H1 (cell line): Measurements from ENCODE around the gene HOXB13. TPM values are rescaled to one million over a fixed set of nuclear protein-coding genes. Genes with fewer than 3 reads are reported as not detected.

ENCODE experiments used
- CTCF ChIA-PET: fragments of 300-600 bp; sonication (Branson Sonifier 250); formaldehyde crosslinking; loops from one replicate; lab custom pipeline; 2021; ENCODE audit not compliant: partially characterized antibody; lab: Charles Lee
- POLR2A ChIA-PET: fragments of 300-600 bp; sonication (Branson Sonifier 250); formaldehyde crosslinking; loops from one replicate; lab custom pipeline; 2021; ENCODE audit warnings: inconsistent platforms; ENCODE audit not compliant: partially characterized antibody; lab: Charles Lee
- DNase-seq, 2 experiments: peaks; one replicate each; pipeline versions ENCODE4 v3.0.0 to v3.0.0-alpha.2; 2010 to 2022; ENCODE audit warnings: low spot score in 2 of 2, low read depth in 1 of 2, mixed read lengths in 1 of 2
- FAIRE-seq: peaks from 2 replicates; lab custom pipeline; 2011; peaks lifted over from hg19 to GRCh38; lab: Jason Lieb, UNC
- H2AFZ ChIP-seq: 2 replicates; pipeline ENCODE4 v1.8.1; 2012; ENCODE audit warnings: low read length, inconsistent platforms
- H2AK5ac ChIP-seq: 2 replicates; pipeline ENCODE4 v1.6.1; 2013; ENCODE audit warnings: low read depth, low read length
- H2BK120ac ChIP-seq: replicated peaks from 2 replicates; pipeline ENCODE3; 2013; ENCODE audit warnings: low read depth, low read length, inconsistent platforms
- H2BK12ac ChIP-seq: 2 replicates; pipeline ENCODE4 v1.6.1; 2013; ENCODE audit warnings: low read depth, low read length
- H2BK15ac ChIP-seq: 2 replicates; pipeline ENCODE4 v1.6.1; 2013; ENCODE audit warnings: low read length
- H2BK20ac ChIP-seq: 2 replicates; pipeline ENCODE4 v1.6.1; 2013; ENCODE audit warnings: low read length
- H2BK5ac ChIP-seq: 2 replicates; pipeline ENCODE4 v1.6.1; 2013; ENCODE audit warnings: low read depth, low read length
- H3K14ac ChIP-seq: 2 replicates; pipeline ENCODE4 v1.6.1; 2013; ENCODE audit warnings: inconsistent platforms; ENCODE audit not compliant: insufficient read length
- H3K18ac ChIP-seq: 2 replicates; pipeline ENCODE4 v1.6.1; 2013; ENCODE audit warnings: low read length; ENCODE audit errors: extremely low read depth
- H3K23ac ChIP-seq: 2 replicates; pipeline ENCODE4 v1.6.1; 2013; ENCODE audit warnings: inconsistent platforms; ENCODE audit not compliant: insufficient read length
- H3K23me2 ChIP-seq: 2 replicates; pipeline ENCODE4 v1.6.1; 2013; ENCODE audit warnings: low read depth, low read length
- H3K27ac ChIP-seq: 2 replicates; pipeline ENCODE4 v1.6.1; 2011; ENCODE audit warnings: low read depth, low read length, inconsistent platforms
- H3K27me3 ChIP-seq, 4 experiments: replicated peaks in 1 of 4; 1 replicate in 1 of 4; 2 replicates in 3 of 4; pipeline versions ENCODE4 v1.6.1 to v1.8.1; 2011 to 2013; ENCODE audit warnings: low read length in 3 of 4, mild to moderate bottlenecking in 3 of 4, inconsistent platforms in 2 of 4, mixed read lengths in 2 of 4, moderate library complexity in 1 of 4; ENCODE audit not compliant: control insufficient read depth in 3 of 4, insufficient read depth in 3 of 4; ENCODE audit errors: extremely low read depth in 1 of 4
- H3K36me3 ChIP-seq, 4 experiments: 2 replicates each; pipeline versions ENCODE4 v1.6.1 to v1.8.1; 2011 to 2013; ENCODE audit warnings: mild to moderate bottlenecking in 4 of 4, low read length in 3 of 4, moderate library complexity in 2 of 4, control low read depth in 1 of 4, inconsistent platforms in 1 of 4; ENCODE audit not compliant: insufficient read depth in 4 of 4, control insufficient read depth in 2 of 4
- H3K4ac ChIP-seq: replicated peaks from 2 replicates; pipeline ENCODE3; 2013; ENCODE audit warnings: low read length, low read depth, mixed read lengths, inconsistent platforms; ENCODE audit not compliant: insufficient read length
- H3K4me1 ChIP-seq, 4 experiments: replicated peaks in 1 of 4; 1 replicate in 1 of 4; 2 replicates in 3 of 4; pipeline versions ENCODE4 v1.6.1 to v1.8.1; 2011 to 2013; ENCODE audit warnings: low read length in 3 of 4, inconsistent platforms in 2 of 4, mixed read lengths in 1 of 4; ENCODE audit not compliant: insufficient read depth in 4 of 4, control insufficient read depth in 3 of 4
- H3K4me2 ChIP-seq, 2 experiments: 2 replicates each; pipeline versions ENCODE4 v1.6.1 to v1.8.1; 2011 to 2013; ENCODE audit warnings: low read depth in 2 of 2, low read length in 2 of 2, control low read depth in 1 of 2, inconsistent platforms in 1 of 2, mild to moderate bottlenecking in 1 of 2; ENCODE audit not compliant: insufficient read depth in 1 of 2
- H3K4me3 ChIP-seq, 4 experiments: fragments of 200-600, 300-600 bp in 1 of 4; sonication (generic), shearing (Covaris generic), sonication (Bioruptor Twin) in 1 of 4; 2 replicates each; pipeline versions ENCODE4 v1.5.1 to v1.8.1; 2011 to 2016; ENCODE audit warnings: low read length in 4 of 4, low read depth in 3 of 4, control low read depth in 2 of 4, inconsistent platforms in 2 of 4, mild to moderate bottlenecking in 2 of 4, mixed read lengths in 1 of 4, moderate library complexity in 1 of 4; ENCODE audit not compliant: insufficient read depth in 2 of 4; ENCODE audit errors: extremely low read depth in 1 of 4
- H3K56ac ChIP-seq: replicated peaks from 2 replicates; pipeline ENCODE3; 2013; ENCODE audit warnings: low read depth, mild to moderate bottlenecking, mixed read lengths, low read length, inconsistent platforms; ENCODE audit not compliant: insufficient read length
- H3K79me1 ChIP-seq: 2 replicates; pipeline ENCODE4 v1.6.1; 2013; ENCODE audit warnings: low read depth, low read length, control low read depth
- H3K79me2 ChIP-seq, 2 experiments: 2 replicates each; pipeline versions ENCODE4 v1.6.1 to v1.8.1; 2012 to 2013; ENCODE audit warnings: low read length in 2 of 2, mild to moderate bottlenecking in 2 of 2, inconsistent platforms in 1 of 2; ENCODE audit not compliant: insufficient read depth in 2 of 2, control insufficient read depth in 1 of 2
- H3K9ac ChIP-seq, 4 experiments: replicated peaks in 1 of 4; 1 replicate in 1 of 4; 2 replicates in 3 of 4; pipeline versions ENCODE4 v1.6.1 to v1.8.1; 2011 to 2013; ENCODE audit warnings: low read depth in 3 of 4, low read length in 3 of 4, control low read depth in 2 of 4, mild to moderate bottlenecking in 2 of 4, moderate library complexity in 2 of 4, inconsistent platforms in 1 of 4; ENCODE audit errors: extremely low read depth in 1 of 4
- H3K9me3 ChIP-seq, 2 experiments: 2 replicates each; pipeline versions ENCODE4 v1.6.1 to v1.8.1; 2012 to 2013; ENCODE audit warnings: mild to moderate bottlenecking in 2 of 2, moderate library complexity in 2 of 2, control low read depth in 1 of 2, inconsistent platforms in 1 of 2, low read depth in 1 of 2, low read length in 1 of 2, mixed read lengths in 1 of 2; ENCODE audit not compliant: insufficient read depth in 2 of 2
- H4K20me1 ChIP-seq, 2 experiments: replicated peaks in 1 of 2; 2 replicates each; pipeline versions ENCODE3 to v1.8.1; 2011 to 2013; ENCODE audit warnings: inconsistent platforms in 2 of 2, low read length in 2 of 2, mild to moderate bottlenecking in 1 of 2; ENCODE audit not compliant: insufficient read depth in 2 of 2, control insufficient read depth in 1 of 2
- H4K5ac ChIP-seq: 2 replicates; pipeline ENCODE4 v1.6.1; 2013; ENCODE audit warnings: low read length, low read depth, mixed read lengths, inconsistent platforms; ENCODE audit not compliant: insufficient read length
- H4K8ac ChIP-seq: 2 replicates; pipeline ENCODE4 v1.8.0; 2013; ENCODE audit warnings: mild to moderate bottlenecking, moderate library complexity, low read length, inconsistent platforms; ENCODE audit not compliant: insufficient read depth; ENCODE audit errors: extremely low read depth
- H4K91ac ChIP-seq: replicated peaks from 2 replicates; pipeline ENCODE3; 2013; ENCODE audit warnings: low read length, mixed read lengths, inconsistent platforms; ENCODE audit not compliant: insufficient read length
- EGR1 ChIP-seq: IDR thresholded peaks from 2 replicates; pipeline ENCODE4 v1.6.1; 2011; ENCODE audit warnings: low read depth, low read length, borderline replicate concordance
- GABPA ChIP-seq: IDR thresholded peaks from 2 replicates; pipeline ENCODE4 v1.6.1; 2011; ENCODE audit warnings: mild to moderate bottlenecking, low read length, moderate library complexity, borderline replicate concordance; ENCODE audit not compliant: insufficient read depth
- SIN3A ChIP-seq, 2 experiments: IDR thresholded peaks in 1 of 2; conservative IDR thresholded peaks in 1 of 2; 2 replicates each; pipeline ENCODE4 v1.6.1; 2011 to 2012; ENCODE audit warnings: low read length in 2 of 2, improper control_type of control experiment in 1 of 2, low read depth in 1 of 2, mild to moderate bottlenecking in 1 of 2
- SUZ12 ChIP-seq: fragments of 200-600 bp; sonication (generic); IDR thresholded peaks from 2 replicates; pipeline ENCODE4 v1.6.1; 2012; ENCODE audit warnings: mild to moderate bottlenecking, inconsistent platforms, low read length, moderate library complexity, mixed read lengths
- USF2 ChIP-seq: IDR thresholded peaks from 2 replicates; pipeline ENCODE4 v1.6.1; 2011; ENCODE audit warnings: low read length, improper control_type of control experiment
- WGBS, 2 experiments: shearing (Covaris generic) in 1 of 2; methylation state at CpG; one replicate each; pipeline versions ENCODE4 v1.1.6 to v1.1.7; 2013 to 2015; ENCODE audit warnings: low lambda C conversion rate in 2 of 2, mixed read lengths in 2 of 2, inconsistent platforms in 1 of 2, low coverage in 1 of 2, missing lambda C conversion rate in 1 of 2; ENCODE audit not compliant: insufficient replicate concordance in 2 of 2, insufficient coverage in 1 of 2, insufficient read length in 1 of 2; ENCODE audit errors: extremely low coverage in 1 of 2, missing lambda C conversion rate in 1 of 2; 5-methylcytosine and 5-hydroxymethylcytosine counted together
- polyA plus RNA-seq, 7 experiments: library from polyadenylated mRNA; depleted of rRNA in 3 of 7; stranded (reverse) in 5 of 7; unstranded in 2 of 7; fragments of >200 nt in 5 of 7; fragments of 200-250 nt in 2 of 7; gene quantifications; 1 replicate in 5 of 7; 2 replicates in 1 of 7; 4 replicates in 1 of 7; pipeline versions ENCODE4 v1.2.1 to v1.2.3, GENCODE V29; 2011 to 2013; ENCODE audit warnings: missing spikeins in 2 of 7, mixed read lengths in 2 of 7
- total RNA-seq: library from RNA; stranded (reverse); fragmentation: NEBNext Ultra II Directional; extraction: Animal tissue kit (Norgen Biotek cat#: 25700); gene quantifications from 2 replicates; pipeline ENCODE4 v1.2.1, GENCODE V29; 2021

HOXB13 gene
- total and polyA plus RNA-seq, 2 of the 8 experiments (the other 6 are each of a cell fraction or from before 2014, with no cell fraction given), result not detected

- Histone ChIP-seq H4K5ac (no peak overlapping the region), H3K14ac (no peak overlapping the region), H3K27ac (no peak overlapping the region), H2BK120ac (no peak overlapping the region), H4K91ac (no peak overlapping the region), H3K56ac (no peak overlapping the region), H2BK5ac (no peak overlapping the region), H3K36me3 (no peaks in the 10 kb centered on the region; a peak in 1 of 8 replicates), H2BK15ac (no peak overlapping the region), H4K20me1 (peaks cover 22 to 38% of the 10 kb centered on the region in 2 experiments), H3K4me2 (peak overlapping the region; percentile 8 to 53; a peak in 3 of 4 replicates), H3K23ac (no peak overlapping the region), H3K23me2 (peaks cover 2% of the 10 kb centered on the region; the same call in 1 of the 2 replicates), H3K9ac (no peak overlapping the region), H2BK20ac (no peak overlapping the region), H3K9me3 (no peaks in the 10 kb centered on the region), H3K18ac (0 out of 2 replicates have a peak overlapping the region, but pooled peaks have one; percentile 6), H4K8ac (no peak overlapping the region), H3K4ac (no peak overlapping the region), H3K79me1 (no peaks in the 10 kb centered on the region), H3K27me3 (peaks cover 82 to 97% (median 94%) of the 10 kb centered on the region in 4 experiments), H2AK5ac (peak overlapping the region; percentile 0; the same call in 1 of the 2 replicates), H2AFZ (no peak overlapping the region), H2BK12ac (peak overlapping the region; percentile 35; the same call in 1 of the 2 replicates), H3K79me2 (no peaks in the 10 kb centered on the region), H3K4me1 (peaks cover 0 to 7% (median 3%) of the 10 kb centered on the region in 4 experiments; a peak in 4 of 7 replicates), H3K4me3 (peak overlapping the region in 1 of 4 experiments; percentile 28; a peak in 2 of 8 replicates)
- FAIRE-seq (no peak), DNase-seq (peak in 1 of 2 experiments; percentile 75)
- CTCF ChIA-PET, result interaction anchor here (0.6 to 18.8 kb wide), 17 partner anchors 11 to 277 kb away, joined by 3 to 186 read pairs (median 4); no protein-coding TSS in a partner anchor
- POLR2A ChIA-PET, result interaction anchor here (1.0 to 1.6 kb wide), 2 partner anchors 9 to 30 kb away, joined by 3 read pairs; no protein-coding TSS in a partner anchor
- 11% methylated on average over 52 of the region's 52 CpGs; no CpG with 5 or more reads in 1 of the 2 experiments for WGBS, 2 experiments
- peak; percentile 99 for TF ChIP-seq SUZ12
- no peak for TF ChIP-seq USF2
- TF ChIP-seq GABPA, result peak; percentile 74; the same call in 1 of the 2 replicates
- TF ChIP-seq SIN3A (conservative IDR thresholded peaks at IDR 0.05 in 1 of 2, IDR thresholded peaks at IDR 0.05 in 1 of 2; ENCODE audit: low read depth in 1 of 2, low read length in 2 of 2), result no peak
- peak; percentile 39; the same call in 1 of the 2 replicates for TF ChIP-seq EGR1
These were observed 26.1 kb upstream of the HOXB13 start for GRCh38 chr17:48754500-48755261.
